ENCODE data around the gene PRKCD.
"Not testable (repeated sequence)": the region's sequence is repeated elsewhere in the genome, so short reads cannot be mapped to it uniquely, and the experiment has no call there.

Gene PRKCD

DNA sequence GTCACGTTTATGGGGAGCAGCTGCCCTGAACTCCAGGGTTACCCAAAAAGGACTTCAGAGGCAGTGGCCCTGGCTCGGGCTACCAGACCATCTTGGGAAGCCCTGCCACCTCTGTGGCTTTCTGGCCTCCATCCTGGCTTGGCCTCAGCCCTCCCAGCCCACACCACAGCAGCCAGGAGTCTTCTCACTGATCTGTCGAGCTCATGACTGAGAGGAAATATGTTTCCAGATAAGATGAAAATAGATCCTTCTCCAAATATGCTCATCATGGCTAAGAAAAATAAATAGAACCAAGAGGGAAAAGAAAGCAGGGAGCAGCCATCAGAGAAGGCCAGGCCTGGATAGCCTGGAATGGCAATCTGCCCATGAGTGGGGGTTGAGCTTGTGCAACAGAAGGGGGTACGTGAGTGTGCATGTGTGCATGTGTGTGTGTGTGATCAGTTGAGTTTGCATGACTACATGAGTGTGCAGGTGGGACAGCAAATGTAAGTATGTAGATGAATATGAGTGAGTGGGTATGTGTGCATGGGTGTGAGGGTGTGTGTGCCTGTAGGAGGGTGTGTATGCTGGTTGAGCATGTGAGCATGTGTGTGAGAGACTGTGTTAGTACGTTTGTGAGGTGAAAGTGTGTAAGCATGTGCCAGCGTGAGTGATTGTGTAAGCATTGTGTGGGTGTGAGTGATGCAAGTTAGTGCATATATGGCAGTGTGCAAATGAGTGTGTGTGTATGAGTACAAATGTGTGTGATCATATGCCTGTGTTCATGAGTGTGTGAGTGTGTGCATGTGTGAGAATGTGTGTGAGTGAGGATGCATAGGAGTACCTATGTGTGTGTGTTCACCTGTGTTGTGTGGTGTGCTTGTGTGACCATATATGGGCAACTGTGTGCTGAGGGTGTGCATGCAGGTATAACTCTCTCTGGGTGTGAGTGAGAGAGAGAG is 20.8 kb upstream of the PRKCD start:
- no peak for DNase-seq (ENCODE audit: low read depth)

DNA sequence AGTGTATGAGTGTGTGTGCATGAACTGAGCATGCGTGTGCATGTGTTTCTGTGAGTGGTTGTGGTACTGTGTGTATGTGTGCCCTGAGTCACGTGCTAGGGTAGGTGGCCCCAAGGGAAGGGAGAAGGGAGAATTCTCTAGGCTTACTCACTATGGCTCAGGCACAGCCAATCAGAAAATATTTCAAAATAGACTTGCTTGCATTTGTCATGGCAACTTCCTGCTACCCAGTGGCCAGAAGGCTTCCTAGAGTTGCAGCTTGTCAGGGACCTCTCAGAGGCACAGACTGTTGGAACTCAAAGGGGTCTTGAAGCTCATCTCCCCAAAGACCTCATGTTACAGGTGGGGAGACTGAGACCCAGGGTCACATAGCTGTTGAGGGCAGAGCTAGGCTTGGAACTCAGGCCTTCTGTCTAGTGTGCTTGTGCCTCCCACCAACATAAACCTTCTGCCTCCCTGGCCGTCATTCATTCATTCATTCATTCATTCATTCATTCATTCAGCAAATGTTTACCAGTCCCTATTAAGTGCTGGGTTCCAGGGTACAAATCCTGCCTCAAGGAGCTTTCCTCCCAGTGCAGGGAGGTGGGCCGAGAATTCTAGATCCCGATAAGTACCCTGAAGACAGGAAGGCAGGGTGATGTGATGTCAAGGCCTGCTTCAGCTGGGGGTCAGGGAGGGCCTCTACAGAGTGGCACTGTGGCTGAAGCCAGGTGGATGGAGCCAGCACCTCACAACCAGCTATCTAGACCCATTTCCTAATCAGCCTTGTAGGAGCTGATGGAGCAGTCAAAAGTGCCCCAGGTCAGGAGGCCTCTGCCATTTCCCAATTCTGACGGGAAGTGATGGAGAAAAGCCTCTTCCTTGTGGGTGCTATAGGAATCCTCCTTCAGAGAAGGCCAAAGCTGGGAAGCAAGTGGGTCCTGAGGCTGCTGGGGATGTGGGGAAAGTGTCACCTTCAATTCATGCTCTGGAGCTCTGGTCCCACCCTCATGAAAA is 19.9 kb upstream of the PRKCD start:
- no peak for DNase-seq (ENCODE audit: low read depth)

DNA sequence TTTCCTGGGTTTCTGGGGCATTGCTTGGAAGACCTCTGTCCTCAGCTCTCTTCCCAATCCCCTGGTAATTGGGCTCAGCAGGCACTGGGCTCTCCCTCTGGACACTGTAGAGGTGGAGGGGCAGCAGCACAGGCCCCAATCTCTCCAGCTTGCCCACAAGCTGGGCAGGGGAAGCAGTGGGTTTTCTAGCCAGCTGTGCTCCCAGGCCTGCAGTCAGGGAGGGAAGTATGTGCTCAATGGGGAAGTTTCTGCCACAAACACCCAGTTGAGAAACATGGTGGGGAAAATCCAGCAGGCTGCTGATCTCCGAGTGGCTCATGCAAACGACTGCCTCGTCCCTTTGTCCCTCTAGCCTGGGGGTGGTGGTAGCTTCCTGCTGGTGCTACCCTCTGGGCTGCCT is 18.0 kb upstream of the PRKCD start:
- no peak for DNase-seq (ENCODE audit: low read depth)

DNA sequence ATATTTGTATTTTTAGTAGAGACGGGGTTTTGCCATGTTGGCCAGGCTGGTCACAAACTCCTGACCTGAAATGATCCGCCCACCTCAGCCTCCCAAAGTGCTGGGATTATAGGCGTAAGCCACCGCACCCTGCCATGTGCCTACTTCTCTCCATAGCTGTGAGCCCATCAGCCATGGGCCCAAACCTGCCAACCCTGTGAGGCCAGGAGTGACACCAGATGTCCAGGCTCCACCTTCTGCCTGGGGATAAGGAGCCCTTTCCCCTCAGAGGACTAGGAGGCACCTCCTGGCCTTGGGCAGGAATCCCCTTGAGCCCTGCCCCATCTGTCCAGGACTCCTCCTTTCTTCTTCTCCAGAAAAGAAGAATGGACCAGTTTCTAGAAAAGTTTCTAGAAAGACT is 16.6 kb upstream of the PRKCD start:
- DNase-seq (ENCODE audit: low read depth): no peak

DNA sequence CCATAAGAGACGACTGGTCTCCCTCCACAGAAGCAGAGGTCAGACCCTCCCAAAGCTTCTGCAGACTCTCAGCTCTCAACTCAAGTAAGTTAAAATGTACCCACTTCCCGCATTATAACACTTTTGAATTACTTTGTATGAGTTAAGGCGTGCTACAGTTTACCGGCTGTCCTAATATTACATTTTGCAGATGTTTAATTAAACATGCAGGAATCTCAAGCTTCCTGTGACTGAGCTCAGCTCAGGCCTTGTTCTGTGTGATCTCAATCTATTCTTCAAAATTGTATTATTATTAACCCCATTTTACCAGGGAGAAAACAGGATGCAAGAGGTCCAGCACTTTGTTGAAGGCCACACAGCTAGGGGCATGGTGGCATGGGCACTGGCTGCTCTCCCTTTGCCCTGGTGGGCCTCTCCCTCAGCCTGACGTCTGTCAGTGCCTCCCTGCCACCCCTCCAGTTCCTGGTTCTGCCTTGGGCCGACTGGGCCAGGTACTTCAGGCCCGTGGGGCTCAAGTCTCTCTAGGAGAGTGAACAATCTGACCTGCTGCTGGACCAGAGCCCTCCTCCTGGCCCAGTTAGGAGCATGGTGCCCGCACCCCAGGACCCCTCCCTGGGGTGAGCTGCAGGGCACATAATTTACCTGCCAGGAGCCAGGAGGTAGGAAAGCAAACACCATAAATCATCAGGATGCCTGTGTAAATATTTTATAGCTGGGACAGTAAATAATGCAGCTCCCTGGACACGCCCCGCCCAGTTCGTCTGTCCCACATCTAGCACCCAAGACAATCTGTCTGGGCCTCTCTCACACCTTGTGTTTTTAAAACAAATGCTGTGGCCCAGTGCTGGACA is 15.9 kb upstream of the PRKCD start:
- DNase-seq (ENCODE audit: low read depth): no peak

DNA sequence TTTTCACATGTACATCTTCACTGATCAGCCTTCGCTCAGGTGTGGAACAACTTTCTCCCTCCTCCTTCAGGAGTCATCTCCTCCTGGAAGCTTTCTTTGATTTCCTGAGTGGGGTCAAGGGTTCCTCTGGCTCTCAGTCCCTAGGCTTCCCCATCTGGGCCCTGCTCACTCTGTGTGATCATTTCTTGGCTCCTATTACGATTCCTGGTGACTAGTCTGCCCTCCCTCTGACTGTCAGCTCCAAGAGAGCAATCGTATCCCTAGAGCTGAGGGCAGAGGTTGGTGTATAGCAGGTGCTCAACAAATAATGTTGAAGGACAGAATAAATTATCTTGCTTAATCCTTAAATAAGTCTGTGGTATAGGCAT is 15.3 kb upstream of the PRKCD start:
- no peak for DNase-seq (ENCODE audit: low read depth)

DNA sequence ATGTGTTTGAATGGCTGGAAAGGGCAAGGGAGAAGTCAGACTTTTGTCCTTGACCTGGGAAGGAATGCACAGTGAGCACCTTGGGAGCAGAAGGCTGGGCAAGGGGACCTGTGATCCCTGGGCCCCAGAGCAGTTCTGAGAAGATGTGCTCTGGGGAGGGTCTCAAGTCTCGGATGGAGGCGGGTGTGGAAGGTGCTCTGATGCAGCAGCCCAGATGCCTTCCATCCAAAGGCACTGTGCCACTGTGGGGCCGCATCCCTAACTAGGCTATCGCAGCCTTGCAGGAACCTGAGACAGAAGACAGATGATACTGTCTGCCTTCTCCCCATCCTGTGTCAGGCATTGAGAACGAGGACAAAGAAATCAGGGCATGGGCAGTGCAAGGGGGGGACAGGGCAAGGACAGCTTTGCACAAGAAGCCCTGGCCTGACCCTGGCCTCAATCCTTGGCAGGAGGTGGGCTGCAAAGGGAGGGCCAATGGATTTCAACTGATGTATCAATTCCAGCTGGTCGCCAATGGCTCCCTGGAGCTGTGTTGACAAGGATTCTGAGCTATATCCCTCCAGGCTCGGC is 14.6 kb upstream of the PRKCD start:
- no peak for DNase-seq (ENCODE audit: low read depth)

DNA sequence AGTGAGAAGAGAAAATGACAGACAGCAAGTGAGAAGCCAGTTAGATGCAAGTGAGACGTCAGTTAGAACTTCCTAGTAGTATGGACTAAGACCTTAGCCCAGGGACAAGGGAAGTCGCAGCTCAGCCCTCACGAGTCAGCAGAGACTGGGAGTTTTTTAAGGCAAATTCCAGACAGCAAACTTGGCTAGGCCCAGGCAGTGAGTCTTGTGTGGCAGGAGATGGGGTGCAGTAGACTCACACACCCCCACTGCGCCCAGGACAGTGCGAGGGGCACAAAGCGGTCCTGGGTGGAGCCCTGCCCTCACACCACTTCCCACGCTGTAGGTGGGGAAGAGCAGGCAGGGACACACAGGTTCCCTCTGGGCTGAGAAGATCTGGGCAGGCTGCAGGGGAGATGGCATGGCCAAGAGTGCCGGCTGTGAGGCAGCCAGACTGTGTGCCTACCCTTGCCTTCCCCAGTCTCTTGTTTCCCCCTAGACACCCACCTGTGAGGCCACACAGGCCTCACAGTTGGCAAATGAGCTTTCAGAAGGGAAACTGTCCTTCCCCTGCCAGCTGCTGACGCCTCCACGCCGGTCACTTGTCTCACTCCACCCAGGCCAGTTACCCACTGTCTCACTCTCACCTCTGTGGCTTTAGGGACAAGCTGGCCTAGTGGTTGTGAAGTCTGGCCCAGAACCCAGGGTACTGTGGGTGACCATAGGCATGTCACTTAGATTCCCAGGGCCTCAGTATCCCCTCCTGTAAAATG is 13.7 kb upstream of the PRKCD start:
- no peak for DNase-seq (ENCODE audit: low read depth)

DNA sequence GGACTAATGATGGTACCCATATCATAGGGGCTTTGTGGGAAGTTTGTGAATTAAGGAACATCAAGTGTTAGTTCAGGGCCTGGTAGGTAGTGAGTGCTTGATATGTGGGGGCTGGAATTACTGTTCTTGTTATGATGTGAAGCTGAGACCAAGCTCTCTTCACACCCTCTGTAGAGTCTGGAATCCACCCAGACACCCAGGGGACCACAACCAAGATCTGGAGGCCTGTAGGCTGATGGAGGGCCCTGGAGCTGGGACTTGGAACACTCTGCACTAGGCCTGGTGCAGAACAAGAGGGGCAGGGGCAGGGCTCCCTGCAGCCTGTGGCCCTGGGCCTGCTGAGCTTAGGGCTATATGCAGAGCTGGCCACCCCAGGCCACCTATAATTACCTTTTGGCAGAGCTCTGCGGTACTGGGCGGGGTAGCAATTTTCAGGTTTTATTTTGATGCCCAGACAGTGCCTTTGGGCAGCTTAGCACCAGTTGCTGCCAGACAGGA is 13.1 kb upstream of the PRKCD start:
- DNase-seq (ENCODE audit: low read depth): no peak

DNA sequence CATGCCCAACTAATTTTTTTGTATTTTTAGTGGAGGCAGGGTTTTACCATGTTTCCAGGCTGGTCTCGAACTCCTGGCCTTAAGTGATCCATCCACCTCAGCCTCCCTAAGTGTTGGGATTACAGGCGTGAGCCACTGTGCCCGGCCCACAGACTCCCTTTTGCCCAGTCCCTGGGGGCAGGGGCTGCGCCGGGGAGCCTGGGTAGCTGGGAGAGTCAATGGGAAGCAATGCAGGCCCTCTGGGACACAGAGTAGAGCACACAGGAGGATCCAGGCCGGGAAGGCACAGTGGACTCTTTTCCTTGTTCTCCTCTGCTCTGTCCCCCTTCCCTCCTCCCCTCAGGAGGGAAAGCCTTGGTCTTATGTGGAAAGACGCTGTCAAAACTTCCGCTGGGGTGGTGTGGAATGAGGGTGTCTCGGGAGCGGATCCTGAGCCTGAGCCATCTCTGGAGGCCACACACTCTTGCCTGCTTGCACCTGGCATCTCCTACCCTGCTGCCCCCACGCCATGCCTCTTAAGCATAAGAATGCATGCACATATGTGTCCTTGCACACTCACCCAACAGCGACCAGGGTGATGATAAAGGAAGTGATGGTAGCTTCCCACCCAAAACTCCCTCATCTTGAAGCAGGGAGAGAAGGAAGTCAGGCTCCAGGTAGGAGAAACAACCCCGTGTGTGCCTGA is 11.9 kb upstream of the PRKCD start:
- DNase-seq (ENCODE audit: low read depth): no peak

DNA sequence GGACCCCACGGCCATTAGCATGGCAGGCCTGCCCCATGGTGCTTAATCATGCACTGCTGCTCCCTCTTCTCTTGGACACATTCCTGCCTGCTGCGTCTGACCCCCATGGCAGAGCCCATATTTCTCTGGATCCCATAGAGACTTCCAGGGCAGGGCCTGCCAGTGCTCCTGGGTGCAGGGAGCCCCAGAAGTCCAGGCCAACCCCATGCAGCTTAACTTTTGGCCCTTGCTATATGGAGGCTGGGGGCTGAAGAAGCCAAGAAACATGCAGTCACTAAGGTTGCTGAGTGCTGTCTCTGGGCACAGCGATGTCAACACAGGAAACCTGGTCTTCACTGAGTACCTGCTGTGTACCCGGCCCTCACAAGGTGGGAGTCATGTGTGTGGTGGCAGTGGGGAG is 11.3 kb upstream of the PRKCD start:
- DNase-seq (ENCODE audit: low read depth): no peak

DNA sequence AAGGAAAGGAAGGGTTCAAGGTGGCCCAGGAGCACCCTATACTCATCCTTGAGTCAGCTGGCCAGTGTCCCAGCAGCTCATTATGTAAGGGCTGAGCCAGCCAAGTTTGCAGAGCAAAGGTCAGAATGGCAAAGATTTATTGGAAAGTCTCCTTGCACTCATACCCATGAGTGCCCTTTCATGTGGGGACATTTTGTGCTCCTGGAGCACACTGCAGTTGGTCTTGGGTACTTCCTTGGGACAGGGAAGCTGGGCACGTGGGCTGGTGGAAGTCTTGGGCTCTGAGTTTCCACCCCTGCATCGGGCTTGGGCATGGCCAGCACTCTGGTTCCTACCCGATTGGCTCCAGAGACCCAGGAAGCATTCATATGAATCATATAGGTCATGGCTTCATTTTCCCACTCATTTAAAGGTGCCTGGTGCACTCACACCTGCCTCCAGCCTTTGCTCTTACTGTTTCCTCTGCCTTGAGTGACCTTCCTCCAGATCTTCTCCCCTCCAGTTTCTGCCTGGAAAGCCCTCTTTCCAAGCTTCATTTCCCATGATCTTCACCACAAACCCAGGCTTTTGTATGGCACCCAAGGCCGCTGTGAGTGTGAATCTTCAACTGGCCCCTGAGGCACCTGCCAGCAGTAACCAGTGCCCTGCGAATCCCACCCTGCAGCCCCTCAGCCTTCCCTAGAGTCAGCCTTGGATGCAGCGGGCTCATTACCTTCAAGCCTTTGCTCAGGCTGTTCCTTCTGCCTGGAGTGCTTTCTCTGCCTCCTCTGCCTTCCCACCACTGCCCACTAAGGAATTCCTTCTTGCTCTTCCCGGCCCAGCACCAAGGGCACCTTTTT is 10.5 kb upstream of the PRKCD start:
- DNase-seq (ENCODE audit: low read depth): no peak

DNA sequence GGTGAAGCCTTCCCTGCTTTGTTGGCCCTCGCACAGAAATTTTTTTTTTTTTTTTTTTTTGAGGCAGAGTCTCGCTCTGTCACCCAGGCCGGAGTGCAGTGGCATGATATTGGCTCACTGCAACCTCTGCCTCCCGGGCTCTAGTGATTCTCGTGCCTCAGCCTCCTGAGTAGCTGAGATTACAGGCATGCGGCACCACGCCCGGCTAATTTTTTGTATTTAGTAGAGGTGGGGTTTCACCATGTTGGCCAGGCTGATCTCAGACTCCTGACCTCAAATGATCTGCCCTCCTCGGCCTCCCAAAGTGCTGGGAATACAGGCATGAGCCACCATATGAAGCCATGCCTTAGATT is 9.9 kb upstream of the PRKCD start:
- DNase-seq (ENCODE audit: low read depth): not testable (repeated sequence)

DNA sequence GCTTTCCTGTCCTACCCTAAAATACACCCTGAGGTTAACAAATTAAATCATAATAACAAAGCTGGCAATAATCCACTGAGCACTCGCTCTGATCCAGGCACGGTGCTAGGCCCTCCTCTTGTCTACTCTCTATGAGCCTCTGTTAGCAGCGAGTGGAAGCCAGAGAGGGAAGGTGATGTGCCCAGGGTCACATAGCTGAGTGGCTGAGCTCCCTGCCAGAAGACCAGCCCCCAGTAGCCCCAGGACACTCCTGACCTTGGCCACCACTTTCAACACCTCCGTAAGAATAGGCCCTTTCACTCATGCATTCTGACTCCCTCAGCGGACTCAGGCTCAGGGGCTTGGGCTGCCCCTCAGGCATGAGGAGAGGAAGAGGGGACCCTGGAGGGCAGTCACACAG is 9.5 kb upstream of the PRKCD start:
- DNase-seq (ENCODE audit: low read depth): no peak

DNA sequence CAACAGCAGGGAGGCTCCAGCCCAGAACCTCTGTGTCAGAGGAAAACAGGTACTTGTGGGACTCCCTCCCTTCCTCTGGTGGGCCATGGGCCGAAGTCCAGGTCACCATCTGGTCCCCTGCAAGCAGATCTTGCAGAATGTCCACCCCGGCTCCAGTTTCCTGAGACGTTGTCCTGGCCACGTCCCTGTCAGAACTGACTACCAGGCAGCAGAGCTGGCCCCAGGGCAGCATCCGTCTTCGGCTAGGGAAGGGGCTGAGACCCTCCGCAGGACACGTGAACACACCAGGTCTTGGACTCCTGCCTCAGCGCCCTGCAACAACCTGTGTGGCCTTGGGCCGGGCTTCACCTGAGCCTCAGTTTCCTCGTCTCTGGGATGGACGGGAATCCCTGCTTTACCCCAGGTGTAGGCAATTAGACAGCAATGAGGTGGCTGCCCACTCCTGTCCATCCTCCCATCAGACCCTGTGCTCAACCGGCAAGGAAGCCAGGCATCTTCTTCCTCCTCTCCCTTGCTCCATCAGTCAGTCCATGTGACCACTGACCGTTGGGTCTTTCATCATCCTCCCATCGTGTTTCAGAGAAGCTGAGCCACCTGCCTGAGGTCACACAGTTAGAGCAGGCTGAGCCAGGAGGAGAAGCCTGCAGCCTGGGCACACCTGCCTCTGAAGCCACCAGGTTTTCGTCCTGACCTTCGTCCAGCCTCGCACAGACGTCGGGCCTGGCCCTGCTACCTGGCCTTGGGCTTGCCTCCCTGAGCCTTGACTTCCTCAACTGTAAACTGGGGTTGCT is 8.9 kb upstream of the PRKCD start:
- DNase-seq (ENCODE audit: low read depth): no peak

DNA sequence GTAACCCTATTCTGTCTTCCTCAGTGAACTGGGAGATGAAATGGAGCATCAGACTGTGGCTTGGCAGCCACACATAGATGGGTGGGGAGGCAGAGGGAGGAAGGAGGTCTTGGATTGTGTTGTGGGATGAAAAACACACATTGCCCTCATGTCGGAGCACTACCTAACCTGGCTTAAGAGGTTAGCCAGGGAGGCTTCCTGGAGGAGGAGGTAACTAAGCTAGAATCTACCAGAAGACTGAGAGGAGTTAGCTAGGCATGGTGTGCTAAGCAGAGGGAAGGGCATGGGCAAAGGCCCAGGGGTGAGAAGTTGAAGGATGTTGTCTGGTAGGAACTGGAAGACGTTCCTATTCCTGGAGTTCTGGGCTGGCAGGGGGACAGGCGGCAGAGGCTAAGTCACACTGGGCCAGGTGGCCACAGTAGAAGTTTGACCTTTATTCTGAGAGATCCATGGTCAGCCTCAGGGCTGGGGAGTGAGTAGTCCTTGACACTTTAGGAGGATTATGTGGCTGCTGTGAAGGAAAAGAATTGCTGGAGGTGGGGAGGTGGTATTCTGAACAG is 7.7 kb upstream of the PRKCD start:
- no peak for DNase-seq (ENCODE audit: low read depth)

DNA sequence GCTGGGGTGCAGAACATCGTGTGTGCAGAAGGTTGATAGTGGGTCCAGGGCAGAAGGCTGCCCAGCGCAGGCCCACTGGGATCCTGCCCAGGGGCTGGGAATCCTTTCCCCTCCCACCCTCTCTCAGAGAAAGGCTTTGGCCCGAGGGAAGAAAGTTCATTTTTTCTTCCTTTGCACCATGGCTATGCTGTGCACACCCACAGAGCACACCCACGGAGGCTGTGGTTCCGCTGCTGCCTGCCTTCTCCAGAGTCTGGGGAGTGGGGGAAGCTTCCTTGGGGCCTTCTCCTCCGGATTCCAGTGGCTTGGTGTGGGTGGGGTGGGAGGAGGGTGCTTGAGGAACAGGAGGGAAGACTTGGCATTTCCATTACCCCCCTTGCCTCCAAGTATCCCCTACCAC is 7.0 kb upstream of the PRKCD start:
- no peak for DNase-seq (ENCODE audit: low read depth)

DNA sequence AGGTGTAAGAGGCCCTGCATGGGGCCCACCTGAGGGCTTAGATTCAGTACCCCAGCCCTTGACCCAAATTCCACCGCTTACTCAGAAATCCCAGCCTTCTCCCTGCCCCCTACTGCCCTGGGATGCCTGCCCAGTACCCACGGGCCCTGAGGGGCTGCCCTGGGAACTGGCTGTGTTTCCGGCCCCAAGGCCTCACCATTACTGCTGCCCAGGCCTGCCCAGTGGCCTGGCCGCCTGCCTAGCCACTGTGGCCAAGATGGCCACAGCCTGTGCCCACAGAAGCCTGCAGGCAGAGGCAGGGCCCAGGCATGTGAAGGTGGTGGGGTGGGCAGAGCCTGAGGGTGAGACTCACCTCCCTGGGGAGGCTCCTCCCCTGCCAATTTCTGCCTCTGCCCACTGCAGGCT is 6.1 kb upstream of the PRKCD start:
- no peak for DNase-seq (ENCODE audit: low read depth)

Measured in activated T-helper 1 cell treated with Interleukin-2 at 50 U/mL for 16 hours (primary cell).